ENCODE results near the gene PPP1R3D. TPM values are rescaled to one million over a fixed set of nuclear protein-coding genes. Genes with fewer than 3 reads are reported as not detected.

The PPP1R3D gene
- total RNA-seq, 2 experiments from 2014 or later = 9.5 to 10.8 TPM

- Mint-ChIP-seq H3K4me1 (peaks cover 25% of the 10 kb centered on the region), H3K36me3 (peaks cover 18% of the 10 kb centered on the region), H3K27me3 (no peaks in the 10 kb centered on the region), H3K4me3 (no peak overlapping the region), H3K27ac (no peak overlapping the region), H3K9me3 (no peaks in the 10 kb centered on the region)
- POLR2A ChIA-PET = no interaction called here
- DNase-seq = no peak
- no peak for ATAC-seq (ENCODE audit: low read depth)
These were observed 2.1 kb upstream of the PPP1R3D start for GRCh38 chr20:59942245-59942644.

GRCh38 chr20:59940956-59941294 lies 820 bp upstream of the PPP1R3D start:
- Mint-ChIP-seq H3K9me3 (no peaks in the 10 kb centered on the region), H3K36me3 (peaks cover 20% of the 10 kb centered on the region), H3K27ac (peak overlapping the region; percentile 95), H3K4me1 (peaks cover 31% of the 10 kb centered on the region), H3K27me3 (no peaks in the 10 kb centered on the region), H3K4me3 (peak overlapping the region; percentile 87)
- peak; percentile 1 for ATAC-seq (ENCODE audit: low read depth)
- DNase-seq = no peak
- POLR2A ChIA-PET = interaction anchor here (1.1 to 2.1 kb wide), 4 partner anchors 8 to 116 kb away, joined by 5 to 19 read pairs (median 11); no protein-coding TSS in a partner anchor

GRCh38 chr20:59939879-59940128 lies 301 bp downstream of the PPP1R3D start:
- H3K27me3 Mint-ChIP-seq = no peaks in the 10 kb centered on the region
- peak overlapping the region; percentile 87 for H3K4me3 Mint-ChIP-seq
- H3K9me3 Mint-ChIP-seq = no peaks in the 10 kb centered on the region
- POLR2A ChIA-PET = interaction anchor here (0.9 to 2.1 kb wide), 8 partner anchors 8 to 1551 kb away, joined by 3 to 19 read pairs (median 4); partner anchors contain the start of gene VAPB
- peak overlapping the region; percentile 86 for H3K27ac Mint-ChIP-seq
- peaks cover 19% of the 10 kb centered on the region for H3K36me3 Mint-ChIP-seq
- DNase-seq = no peak
- peak; percentile 29 for ATAC-seq (ENCODE audit: low read depth)
- peaks cover 32% of the 10 kb centered on the region for H3K4me1 Mint-ChIP-seq

- POLR2A ChIA-PET = interaction anchor here (1.0 to 2.1 kb wide), 3 partner anchors 9 to 88 kb away, joined by 3 to 11 read pairs (median 3); no protein-coding TSS in a partner anchor
- ATAC-seq (ENCODE audit: low read depth) = no peak
- H3K27me3 Mint-ChIP-seq = no peaks in the 10 kb centered on the region
- peaks cover 33% of the 10 kb centered on the region for H3K4me1 Mint-ChIP-seq
- no peak for DNase-seq
- peaks cover 16% of the 10 kb centered on the region for H3K36me3 Mint-ChIP-seq
- no peaks in the 10 kb centered on the region for H3K9me3 Mint-ChIP-seq
- peak overlapping the region; percentile 84 for H3K4me3 Mint-ChIP-seq
- H3K27ac Mint-ChIP-seq = peak overlapping the region; percentile 84
These were observed 840 bp downstream of the PPP1R3D start for GRCh38 chr20:59939052-59939878.

GRCh38 chr20:59938696-59939051 lies 1.4 kb downstream of the PPP1R3D start:
- POLR2A ChIA-PET = no interaction called here
- Mint-ChIP-seq H3K4me3 (peak overlapping the region; percentile 84), H3K4me1 (peaks cover 35% of the 10 kb centered on the region), H3K27me3 (no peaks in the 10 kb centered on the region), H3K36me3 (peaks cover 15% of the 10 kb centered on the region), H3K27ac (peak overlapping the region; percentile 84), H3K9me3 (no peaks in the 10 kb centered on the region)
- ATAC-seq (ENCODE audit: low read depth) (no peak), DNase-seq (no peak)

GRCh38 chr20:59938221-59938620 lies 1.9 kb downstream of the PPP1R3D start:
- H3K4me1 Mint-ChIP-seq = peaks cover 35% of the 10 kb centered on the region
- H3K27ac Mint-ChIP-seq = peak overlapping the region; percentile 84
- DNase-seq (no peak), ATAC-seq (ENCODE audit: low read depth) (no peak)
- H3K27me3 Mint-ChIP-seq = no peaks in the 10 kb centered on the region
- no peaks in the 10 kb centered on the region for H3K9me3 Mint-ChIP-seq
- peaks cover 15% of the 10 kb centered on the region for H3K36me3 Mint-ChIP-seq
- POLR2A ChIA-PET = no interaction called here
- peak overlapping the region; percentile 84 for H3K4me3 Mint-ChIP-seq

- H3K36me3 Mint-ChIP-seq = peaks cover 13% of the 10 kb centered on the region
- no peaks in the 10 kb centered on the region for H3K9me3 Mint-ChIP-seq
- H3K27me3 Mint-ChIP-seq = no peaks in the 10 kb centered on the region
- DNase-seq = no peak
- ATAC-seq (ENCODE audit: low read depth) = no peak
- POLR2A ChIA-PET = interaction anchor here (1.0 kb wide), 1 partner anchor 9 kb away, joined by 3 read pairs; no protein-coding TSS in a partner anchor
- no peak overlapping the region for H3K4me3 Mint-ChIP-seq
- peaks cover 33% of the 10 kb centered on the region for H3K4me1 Mint-ChIP-seq
- H3K27ac Mint-ChIP-seq = no peak overlapping the region
These were observed 3.0 kb downstream of the PPP1R3D start for GRCh38 chr20:59937150-59937549.

- DNase-seq (no peak), ATAC-seq (ENCODE audit: low read depth) (no peak)
- Mint-ChIP-seq H3K4me3 (no peak overlapping the region), H3K4me1 (peaks cover 32% of the 10 kb centered on the region), H3K27ac (no peak overlapping the region), H3K36me3 (peaks cover 13% of the 10 kb centered on the region), H3K9me3 (no peaks in the 10 kb centered on the region), H3K27me3 (no peaks in the 10 kb centered on the region)
- POLR2A ChIA-PET = interaction anchor here (1.0 kb wide), 1 partner anchor 9 kb away, joined by 3 read pairs; no protein-coding TSS in a partner anchor
These were observed 3.7 kb downstream of the PPP1R3D start for GRCh38 chr20:59936409-59936808.

GRCh38 chr20:59935457-59936185 lies 4.5 kb downstream of the PPP1R3D start:
- no peak for DNase-seq
- no peak overlapping the region for H3K4me3 Mint-ChIP-seq
- POLR2A ChIA-PET = no interaction called here
- H3K27ac Mint-ChIP-seq = no peak overlapping the region
- no peaks in the 10 kb centered on the region for H3K27me3 Mint-ChIP-seq
- peaks cover 28% of the 10 kb centered on the region for H3K4me1 Mint-ChIP-seq
- H3K36me3 Mint-ChIP-seq = peaks cover 13% of the 10 kb centered on the region
- H3K9me3 Mint-ChIP-seq = no peaks in the 10 kb centered on the region
- no peak for ATAC-seq (ENCODE audit: low read depth)

GRCh38 chr20:59933849-59934585 lies 6.1 kb downstream of the PPP1R3D start:
- H3K4me1 Mint-ChIP-seq = peaks cover 29% of the 10 kb centered on the region
- POLR2A ChIA-PET = no interaction called here
- H3K27ac Mint-ChIP-seq = peak overlapping the region; percentile 70
- peak overlapping the region; percentile 77 for H3K4me3 Mint-ChIP-seq
- peak; percentile 76 for ATAC-seq (ENCODE audit: low read depth)
- peak; percentile 91 for DNase-seq
- peaks cover 13% of the 10 kb centered on the region for H3K36me3 Mint-ChIP-seq
- peaks cover 3% of the 10 kb centered on the region for H3K27me3 Mint-ChIP-seq
- H3K9me3 Mint-ChIP-seq = no peaks in the 10 kb centered on the region

GRCh38 chr20:59933296-59933848 lies 6.7 kb downstream of the PPP1R3D start, which contains the start of gene SYCP2:
Gene SYCP2, minus strand, starts transcription at chr20:59933637. Its CDS starts 11,224 bp downstream, at chr20:59922413.
- no peaks in the 10 kb centered on the region for H3K9me3 Mint-ChIP-seq
- peaks cover 25% of the 10 kb centered on the region for H3K4me1 Mint-ChIP-seq
- POLR2A ChIA-PET = no interaction called here
- H3K27ac Mint-ChIP-seq = peak within 1 kb of the TSS; percentile 70
- H3K27me3 Mint-ChIP-seq = peaks cover 8% of the 10 kb centered on the region
- DNase-seq = peak; percentile 74
- peaks cover 9% of the 10 kb centered on the region for H3K36me3 Mint-ChIP-seq
- H3K4me3 Mint-ChIP-seq = peak within 1 kb of the TSS; percentile 77
- peak; percentile 83 for ATAC-seq (ENCODE audit: low read depth)

- peaks cover 19% of the 10 kb centered on the region for H3K4me1 Mint-ChIP-seq
- H3K4me3 Mint-ChIP-seq = peak overlapping the region; percentile 73
- no peak for ATAC-seq (ENCODE audit: low read depth)
- H3K36me3 Mint-ChIP-seq = peaks cover 4% of the 10 kb centered on the region
- no peaks in the 10 kb centered on the region for H3K9me3 Mint-ChIP-seq
- peaks cover 8% of the 10 kb centered on the region for H3K27me3 Mint-ChIP-seq
- DNase-seq = no peak
- H3K27ac Mint-ChIP-seq = no peak overlapping the region
- POLR2A ChIA-PET = interaction anchor here (2.2 kb wide), 1 partner anchor 8 kb away, joined by 11 read pairs; the partner anchor contains the start of genes FAM217B and PPP1R3D
These were observed 7.3 kb downstream of the PPP1R3D start for GRCh38 chr20:59932616-59933295.

Measured in activated naive CD8-positive, alpha-beta T cell treated with anti-CD3 and anti-CD28 coated beads, Interleukin-2, amount 10 ng/mL, durations not matched to agents 7 days and 5 days (primary cell).